ENCODE data around the gene MLXIPL.

DNA sequence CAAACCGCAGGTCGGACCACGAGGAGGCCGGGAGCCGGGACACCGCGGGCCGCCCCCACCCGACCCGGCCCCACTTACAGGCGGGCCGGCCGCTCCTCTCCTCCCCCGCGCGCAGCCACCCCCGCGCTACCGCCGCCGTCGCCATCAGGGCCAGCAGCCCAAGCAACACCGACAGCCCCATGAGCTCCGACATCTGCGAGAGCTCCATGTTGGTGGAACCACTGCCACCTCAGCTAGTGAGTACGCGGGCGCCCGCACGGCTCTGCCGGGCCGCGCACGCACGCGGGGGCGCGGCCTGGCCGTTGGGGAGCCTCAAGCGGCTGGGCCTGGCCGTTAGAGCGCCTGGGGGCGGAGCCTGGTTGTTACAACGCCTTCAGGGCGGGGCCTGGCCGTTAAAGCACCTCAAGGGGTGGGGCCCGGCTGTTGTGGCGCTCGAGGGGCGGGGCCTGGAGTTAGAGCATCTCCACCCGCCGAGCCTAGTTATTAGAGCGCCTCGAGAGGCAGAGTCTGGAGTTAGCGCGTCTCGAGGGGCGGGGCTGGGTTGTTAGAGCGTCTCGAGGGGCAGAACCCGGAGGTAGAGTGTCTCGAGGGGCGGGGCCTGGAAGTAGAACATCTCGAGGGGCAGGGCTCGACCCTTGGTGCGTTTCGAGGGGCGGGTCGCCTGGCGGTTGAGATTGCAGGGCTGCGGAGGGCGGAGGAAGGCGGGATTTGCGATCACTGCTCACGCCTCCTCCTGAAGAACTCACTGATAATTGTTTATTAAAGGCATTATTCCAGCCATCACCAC is 45.8 kb downstream of the MLXIPL start, which contains the start of gene TBL2:
- TF ChIP-seq, protein P1, sequence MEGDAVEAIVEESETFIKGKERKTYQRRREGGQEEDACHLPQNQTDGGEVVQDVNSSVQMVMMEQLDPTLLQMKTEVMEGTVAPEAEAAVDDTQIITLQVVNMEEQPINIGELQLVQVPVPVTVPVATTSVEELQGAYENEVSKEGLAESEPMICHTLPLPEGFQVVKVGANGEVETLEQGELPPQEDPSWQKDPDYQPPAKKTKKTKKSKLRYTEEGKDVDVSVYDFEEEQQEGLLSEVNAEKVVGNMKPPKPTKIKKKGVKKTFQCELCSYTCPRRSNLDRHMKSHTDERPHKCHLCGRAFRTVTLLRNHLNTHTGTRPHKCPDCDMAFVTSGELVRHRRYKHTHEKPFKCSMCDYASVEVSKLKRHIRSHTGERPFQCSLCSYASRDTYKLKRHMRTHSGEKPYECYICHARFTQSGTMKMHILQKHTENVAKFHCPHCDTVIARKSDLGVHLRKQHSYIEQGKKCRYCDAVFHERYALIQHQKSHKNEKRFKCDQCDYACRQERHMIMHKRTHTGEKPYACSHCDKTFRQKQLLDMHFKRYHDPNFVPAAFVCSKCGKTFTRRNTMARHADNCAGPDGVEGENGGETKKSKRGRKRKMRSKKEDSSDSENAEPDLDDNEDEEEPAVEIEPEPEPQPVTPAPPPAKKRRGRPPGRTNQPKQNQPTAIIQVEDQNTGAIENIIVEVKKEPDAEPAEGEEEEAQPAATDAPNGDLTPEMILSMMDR (IDR thresholded peaks at IDR 0.05; ENCODE audit: low read depth, low read length): no peak
- peak; percentile 99 for TF ChIP-seq POLR2A (IDR thresholded peaks at IDR 0.05; ENCODE audit: extremely low read depth, insufficient read length)
- TF ChIP-seq, protein P2, sequence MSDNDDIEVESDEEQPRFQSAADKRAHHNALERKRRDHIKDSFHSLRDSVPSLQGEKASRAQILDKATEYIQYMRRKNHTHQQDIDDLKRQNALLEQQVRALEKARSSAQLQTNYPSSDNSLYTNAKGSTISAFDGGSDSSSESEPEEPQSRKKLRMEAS (IDR thresholded peaks at IDR 0.05; ENCODE audit: low read depth, low read length): peak; percentile 80

Measured in NB4 (cell line).